HG03045 (cell line): Measurements from ENCODE around the gene CLMP.
"Not testable (repeated sequence)": the region's sequence is repeated elsewhere in the genome, so short reads cannot be mapped to it uniquely, and the experiment has no call there.

Experiments used
- ATAC-seq: cut with Tn5 transposase; IDR thresholded peaks from one replicate; pipeline ENCODE4 v1.9.1; 2021; ENCODE audit warnings: mild to moderate bottlenecking, moderate library complexity; ENCODE audit not compliant: unreplicated experiment

The CLMP gene

GRCh38 chr11:123143921-123144320 lies 51.1 kb downstream of the CLMP start:
- ATAC-seq: no peak

- ATAC-seq: no peak
Observed at GRCh38 chr11:123143476-123143875, 51.6 kb downstream of the CLMP start.

GRCh38 chr11:123139206-123139605 lies 55.8 kb downstream of the CLMP start:
- no peak for ATAC-seq

- ATAC-seq: no peak
Observed at GRCh38 chr11:123137431-123138224, 57.4 kb downstream of the CLMP start.

- no peak for ATAC-seq
Observed at GRCh38 chr11:123135863-123136446, 59.1 kb downstream of the CLMP start.

- no peak for ATAC-seq
Observed at GRCh38 chr11:123132881-123133280, 62.2 kb downstream of the CLMP start.

GRCh38 chr11:123132034-123132766 lies 62.8 kb downstream of the CLMP start:
- not testable (repeated sequence) for ATAC-seq

GRCh38 chr11:123129920-123130319 lies 65.1 kb downstream of the CLMP start:
- no peak for ATAC-seq

- no peak for ATAC-seq
Observed at GRCh38 chr11:123125169-123125568, 69.9 kb downstream of the CLMP start.

- no peak for ATAC-seq
Observed at GRCh38 chr11:123122852-123123251, 72.2 kb downstream of the CLMP start.

GRCh38 chr11:123122341-123122740 lies 72.7 kb downstream of the CLMP start:
- ATAC-seq: no peak

- no peak for ATAC-seq
Observed at GRCh38 chr11:123116486-123116885, 78.6 kb downstream of the CLMP start.

- ATAC-seq: no peak
Observed at GRCh38 chr11:123111465-123111864, 83.6 kb downstream of the CLMP start.

GRCh38 chr11:123110397-123110796 lies 84.7 kb downstream of the CLMP start:
- no peak for ATAC-seq

GRCh38 chr11:123107945-123108495 lies 87.0 kb downstream of the CLMP start:
- ATAC-seq: no peak

GRCh38 chr11:123104697-123105096 lies 90.4 kb downstream of the CLMP start:
- ATAC-seq: no peak

- no peak for ATAC-seq
Observed at GRCh38 chr11:123103326-123103980, 91.6 kb downstream of the CLMP start.

- ATAC-seq: no peak
Observed at GRCh38 chr11:123100379-123101085, 94.5 kb downstream of the CLMP start.

- no peak for ATAC-seq
Observed at GRCh38 chr11:123098990-123099389, 96.1 kb downstream of the CLMP start.

GRCh38 chr11:123093739-123094138 lies 101.3 kb downstream of the CLMP start:
- no peak for ATAC-seq
